ENCODE measurements around the gene MGAT3.

Gene MGAT3

DNA sequence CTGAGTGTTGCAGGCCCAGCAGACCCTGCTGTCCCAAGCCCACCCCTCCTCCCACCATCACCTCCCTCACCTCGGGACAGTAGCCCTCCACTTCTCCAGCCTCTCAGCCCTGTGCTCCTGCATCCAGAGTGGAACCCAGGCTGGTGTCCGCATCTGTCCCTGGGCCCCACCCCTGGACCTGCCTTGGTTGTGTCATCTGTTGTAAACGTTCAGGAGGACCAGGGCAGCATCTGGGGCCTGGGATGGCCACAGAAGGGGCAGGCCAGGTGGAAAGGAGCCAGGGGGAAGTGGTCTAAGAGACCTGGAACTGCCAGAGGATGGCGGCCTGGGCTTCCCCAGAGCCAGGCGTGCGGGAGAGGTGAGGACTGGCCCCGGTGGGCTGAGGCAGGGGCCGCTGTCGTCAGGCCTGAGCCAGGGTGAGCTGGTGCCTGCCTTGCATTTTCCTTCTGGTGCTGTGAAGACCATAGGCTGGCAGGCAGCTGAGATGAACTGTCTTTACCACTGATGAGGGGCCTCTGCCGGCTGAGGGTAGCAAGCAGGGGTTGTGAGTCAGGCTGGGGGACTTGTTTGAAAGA lies 26.1 kb upstream of the MGAT3 start:
- H3K36me3 ChIP-seq (ENCODE audit: control insufficient read depth, insufficient read depth, low read length) = peaks cover 27% of the 10 kb centered on the region
- H3K27me3 ChIP-seq (ENCODE audit: control insufficient read depth, insufficient read depth, low read length) = no peaks in the 10 kb centered on the region
- no peak overlapping the region for H3K9ac ChIP-seq (ENCODE audit: low read length)
- peak overlapping the region; percentile 90 for H3K27ac ChIP-seq (ENCODE audit: low read depth, low read length)
- no peak overlapping the region for H3K4me3 ChIP-seq (ENCODE audit: low read length)
- H3K4me1 ChIP-seq (ENCODE audit: control insufficient read depth, insufficient read depth, low read length) = peaks cover 14% of the 10 kb centered on the region

DNA sequence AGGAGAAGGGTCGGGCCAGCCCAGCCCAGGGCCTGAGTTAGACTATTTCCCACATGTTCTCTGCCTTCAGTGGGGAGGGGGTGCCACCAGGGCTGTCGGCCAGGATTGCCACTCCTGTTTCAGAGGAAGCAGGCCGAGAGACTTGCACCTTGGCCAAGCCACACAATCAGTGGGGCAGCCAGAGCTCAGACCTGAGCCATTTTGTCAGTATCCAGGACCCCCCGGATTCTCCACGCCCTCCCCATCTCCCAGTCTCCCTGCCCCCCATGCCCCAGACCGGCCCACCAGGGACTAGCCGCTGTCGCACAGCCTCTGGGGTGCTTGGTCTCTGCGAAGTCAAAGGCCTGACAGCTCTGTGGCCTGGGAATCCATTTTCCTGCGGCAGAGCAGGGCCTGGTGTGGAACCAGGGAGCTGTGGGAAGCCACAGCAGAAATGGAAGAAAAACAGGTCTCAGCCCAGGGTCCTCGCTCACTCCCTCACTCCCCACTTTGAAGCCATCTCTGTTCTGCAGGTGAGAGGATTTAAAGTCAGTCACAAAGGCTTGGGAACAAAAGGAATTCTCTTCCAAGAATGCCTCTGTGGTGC lies 25.5 kb upstream of the MGAT3 start:
- peaks cover 27% of the 10 kb centered on the region for H3K36me3 ChIP-seq (ENCODE audit: control insufficient read depth, insufficient read depth, low read length)
- H3K4me3 ChIP-seq (ENCODE audit: low read length) = no peak overlapping the region
- no peak overlapping the region for H3K9ac ChIP-seq (ENCODE audit: low read length)
- H3K27me3 ChIP-seq (ENCODE audit: control insufficient read depth, insufficient read depth, low read length) = no peaks in the 10 kb centered on the region
- H3K27ac ChIP-seq (ENCODE audit: low read depth, low read length) = peak overlapping the region; percentile 90
- H3K4me1 ChIP-seq (ENCODE audit: control insufficient read depth, insufficient read depth, low read length) = peaks cover 14% of the 10 kb centered on the region

DNA sequence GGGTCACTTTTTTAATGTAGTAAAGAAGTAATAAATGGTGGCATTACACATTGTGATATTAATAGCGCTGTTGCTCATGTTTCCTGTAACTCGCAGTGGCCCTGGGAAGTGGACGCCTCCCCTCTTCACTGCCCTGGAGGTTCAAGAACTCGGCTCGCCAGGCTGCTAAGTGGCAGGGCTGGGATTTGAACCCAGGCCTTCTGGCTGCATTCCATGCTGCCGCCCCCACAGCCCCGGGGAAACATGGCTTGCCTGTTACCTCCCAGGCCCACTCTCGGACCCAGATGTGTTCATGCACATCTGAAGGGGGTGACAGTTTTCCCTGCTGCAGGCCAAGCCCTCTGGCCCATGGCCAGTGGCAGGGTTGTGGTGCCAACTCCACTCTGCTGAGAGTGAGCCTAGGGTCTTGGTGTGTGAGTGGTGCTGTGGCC lies 25.0 kb upstream of the MGAT3 start:
- no peak overlapping the region for H3K9ac ChIP-seq (ENCODE audit: low read length)
- peak overlapping the region; percentile 90 for H3K27ac ChIP-seq (ENCODE audit: low read depth, low read length)
- peaks cover 23% of the 10 kb centered on the region for H3K36me3 ChIP-seq (ENCODE audit: control insufficient read depth, insufficient read depth, low read length)

DNA sequence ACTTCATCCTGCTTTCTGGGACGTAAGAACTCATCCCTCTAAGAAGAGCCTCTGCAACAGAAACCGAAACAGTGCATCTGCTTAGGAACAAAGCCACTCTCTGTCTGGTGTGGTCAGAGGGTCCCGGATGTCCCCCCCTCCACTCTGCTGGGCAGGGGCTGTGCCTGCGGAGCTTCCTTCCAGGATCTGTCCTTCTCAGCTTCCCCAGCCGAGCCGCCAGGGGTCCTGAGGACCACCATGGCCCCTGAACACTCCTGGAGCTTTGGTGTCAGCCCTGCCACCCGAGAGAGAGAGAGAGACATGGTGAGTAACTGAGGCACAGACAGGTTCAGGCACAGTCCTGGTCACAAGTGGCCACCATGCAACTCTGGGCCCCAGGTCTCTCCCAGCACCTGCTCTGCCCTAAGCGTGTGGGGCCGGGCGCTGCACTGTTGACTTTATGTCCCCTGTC lies 24.4 kb upstream of the MGAT3 start:
- Histone ChIP-seq H3K27me3 (ENCODE audit: control insufficient read depth, insufficient read depth, low read length) (no peaks in the 10 kb centered on the region), H3K27ac (ENCODE audit: low read depth, low read length) (peak overlapping the region; percentile 90), H3K9ac (ENCODE audit: low read length) (no peak overlapping the region), H3K4me3 (ENCODE audit: low read length) (no peak overlapping the region), H3K36me3 (ENCODE audit: control insufficient read depth, insufficient read depth, low read length) (peaks cover 17% of the 10 kb centered on the region), H3K4me1 (ENCODE audit: control insufficient read depth, insufficient read depth, low read length) (peaks cover 15% of the 10 kb centered on the region)

More for the DNA sequence above, 25.0 kb upstream of the MGAT3 start:
- H3K4me1 ChIP-seq (ENCODE audit: control insufficient read depth, insufficient read depth, low read length) = peaks cover 14% of the 10 kb centered on the region
- H3K4me3 ChIP-seq (ENCODE audit: low read length) = no peak overlapping the region
- no peaks in the 10 kb centered on the region for H3K27me3 ChIP-seq (ENCODE audit: control insufficient read depth, insufficient read depth, low read length)

DNA sequence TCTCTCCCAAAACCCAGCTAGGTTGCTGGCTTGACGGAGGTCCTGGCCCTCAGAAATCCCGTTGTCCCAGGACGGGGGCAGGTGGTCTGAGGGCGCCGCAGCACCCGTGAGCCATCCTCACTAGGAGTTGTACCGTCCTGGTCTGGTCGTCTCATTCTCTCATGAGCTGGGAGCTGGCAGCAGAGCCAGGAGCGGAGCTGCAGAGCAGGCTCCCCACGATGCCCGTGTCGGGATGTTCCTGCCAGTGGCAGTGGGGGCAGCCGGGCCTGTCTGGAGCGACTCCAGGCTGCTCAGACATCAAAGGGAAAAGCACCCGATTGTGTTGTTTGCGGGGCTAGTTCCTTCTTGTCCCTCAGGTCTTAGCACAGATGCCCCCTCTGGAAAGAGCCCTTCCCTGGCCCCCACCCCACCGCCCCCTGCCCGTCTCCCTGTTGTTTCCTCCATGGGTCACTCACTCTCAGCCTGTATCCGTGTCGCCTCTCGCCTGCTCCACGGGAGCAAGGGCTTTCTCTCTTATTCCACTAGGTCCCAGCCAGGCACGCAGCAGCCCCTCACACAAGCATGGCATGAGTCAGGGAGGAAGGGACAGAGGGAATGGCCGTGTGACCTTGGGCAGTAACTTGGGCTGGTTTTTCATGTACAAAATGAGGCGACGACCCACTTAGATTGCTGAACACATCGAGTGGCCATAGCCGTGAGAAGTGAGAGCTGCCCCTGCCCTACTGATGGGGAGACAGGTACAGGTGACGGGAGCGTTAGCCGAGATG lies 23.2 kb upstream of the MGAT3 start:
- Histone ChIP-seq H3K9ac (ENCODE audit: low read length) (peak overlapping the region; percentile 21), H3K4me3 (ENCODE audit: low read length) (no peak overlapping the region), H3K27me3 (ENCODE audit: control insufficient read depth, insufficient read depth, low read length) (no peaks in the 10 kb centered on the region), H3K36me3 (ENCODE audit: control insufficient read depth, insufficient read depth, low read length) (peaks cover 14% of the 10 kb centered on the region), H3K27ac (ENCODE audit: low read depth, low read length) (peak overlapping the region; percentile 14), H3K4me1 (ENCODE audit: control insufficient read depth, insufficient read depth, low read length) (peaks cover 18% of the 10 kb centered on the region)

DNA sequence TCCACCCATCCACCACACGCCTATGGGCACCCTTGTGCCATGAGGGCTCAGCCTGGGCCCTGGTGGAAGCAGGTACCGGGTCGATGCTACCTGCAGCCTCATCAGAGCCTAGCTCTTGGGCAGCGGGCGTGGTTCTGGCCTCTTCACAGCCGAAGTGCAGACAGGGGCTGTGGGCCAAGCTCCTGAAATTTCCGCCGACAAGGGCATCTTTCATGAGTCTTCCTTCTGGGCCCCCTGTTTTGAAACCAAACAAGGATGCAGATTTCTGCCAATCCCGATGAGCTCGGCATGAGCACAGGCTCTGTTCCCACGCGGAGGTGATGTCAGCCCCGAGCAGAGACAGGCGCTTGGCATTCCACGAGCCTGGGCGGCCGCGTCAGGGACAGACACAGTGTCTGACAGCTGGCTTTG lies 22.6 kb upstream of the MGAT3 start:
- Histone ChIP-seq H3K9ac (ENCODE audit: low read length) (peak overlapping the region; percentile 21), H3K4me3 (ENCODE audit: low read length) (no peak overlapping the region), H3K27ac (ENCODE audit: low read depth, low read length) (peak overlapping the region; percentile 14), H3K36me3 (ENCODE audit: control insufficient read depth, insufficient read depth, low read length) (peaks cover 14% of the 10 kb centered on the region), H3K4me1 (ENCODE audit: control insufficient read depth, insufficient read depth, low read length) (peaks cover 18% of the 10 kb centered on the region), H3K27me3 (ENCODE audit: control insufficient read depth, insufficient read depth, low read length) (no peaks in the 10 kb centered on the region)

DNA sequence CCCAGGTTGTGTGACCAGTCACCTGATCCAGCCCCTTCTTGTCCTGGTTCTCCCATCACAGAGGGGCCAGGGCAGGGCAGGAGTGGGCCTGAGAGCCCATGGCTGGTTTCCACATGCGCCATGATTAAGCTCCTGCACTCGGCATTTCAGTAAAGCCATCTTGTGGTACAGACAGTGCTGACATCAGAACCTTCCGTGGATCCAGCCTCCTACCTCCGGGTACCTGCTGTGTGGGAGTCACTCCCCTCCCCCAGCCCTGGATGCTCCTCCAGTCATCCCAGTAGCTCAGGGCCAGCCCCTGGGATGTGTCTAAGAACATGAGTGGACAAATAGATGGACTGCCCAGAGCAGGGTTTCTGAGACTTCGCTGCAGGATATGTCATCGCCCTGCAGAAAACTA lies 22.1 kb upstream of the MGAT3 start:
- H3K4me1 ChIP-seq (ENCODE audit: control insufficient read depth, insufficient read depth, low read length) = peaks cover 18% of the 10 kb centered on the region
- no peaks in the 10 kb centered on the region for H3K27me3 ChIP-seq (ENCODE audit: control insufficient read depth, insufficient read depth, low read length)
- H3K4me3 ChIP-seq (ENCODE audit: low read length) = no peak overlapping the region
- no peak overlapping the region for H3K9ac ChIP-seq (ENCODE audit: low read length)
- peaks cover 14% of the 10 kb centered on the region for H3K36me3 ChIP-seq (ENCODE audit: control insufficient read depth, insufficient read depth, low read length)
- no peak overlapping the region for H3K27ac ChIP-seq (ENCODE audit: low read depth, low read length)

DNA sequence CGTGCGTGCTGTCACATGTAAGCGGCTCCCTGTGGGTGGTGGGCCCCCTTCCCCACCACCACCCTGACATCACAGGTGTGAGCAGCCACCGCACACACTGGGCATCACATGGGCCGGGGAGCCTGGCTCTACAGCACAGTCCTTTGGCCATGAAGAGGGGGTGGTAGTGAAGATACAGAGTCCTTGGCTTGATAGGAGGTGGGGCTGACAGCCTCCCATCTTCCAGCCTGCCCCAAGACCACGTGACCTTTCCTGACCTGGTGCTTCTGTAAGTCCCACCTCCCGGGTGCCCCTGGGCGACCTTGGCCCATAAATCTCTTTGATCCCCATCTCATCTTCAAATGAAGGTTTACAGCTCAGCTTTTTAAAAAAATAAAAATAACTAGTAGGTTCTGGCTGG lies 21.2 kb upstream of the MGAT3 start:
- H3K27ac ChIP-seq (ENCODE audit: low read depth, low read length) = no peak overlapping the region
- H3K4me3 ChIP-seq (ENCODE audit: low read length) = no peak overlapping the region
- H3K36me3 ChIP-seq (ENCODE audit: control insufficient read depth, insufficient read depth, low read length) = peaks cover 7% of the 10 kb centered on the region
- H3K27me3 ChIP-seq (ENCODE audit: control insufficient read depth, insufficient read depth, low read length) = no peaks in the 10 kb centered on the region
- no peak overlapping the region for H3K9ac ChIP-seq (ENCODE audit: low read length)
- H3K4me1 ChIP-seq (ENCODE audit: control insufficient read depth, insufficient read depth, low read length) = peaks cover 18% of the 10 kb centered on the region

DNA sequence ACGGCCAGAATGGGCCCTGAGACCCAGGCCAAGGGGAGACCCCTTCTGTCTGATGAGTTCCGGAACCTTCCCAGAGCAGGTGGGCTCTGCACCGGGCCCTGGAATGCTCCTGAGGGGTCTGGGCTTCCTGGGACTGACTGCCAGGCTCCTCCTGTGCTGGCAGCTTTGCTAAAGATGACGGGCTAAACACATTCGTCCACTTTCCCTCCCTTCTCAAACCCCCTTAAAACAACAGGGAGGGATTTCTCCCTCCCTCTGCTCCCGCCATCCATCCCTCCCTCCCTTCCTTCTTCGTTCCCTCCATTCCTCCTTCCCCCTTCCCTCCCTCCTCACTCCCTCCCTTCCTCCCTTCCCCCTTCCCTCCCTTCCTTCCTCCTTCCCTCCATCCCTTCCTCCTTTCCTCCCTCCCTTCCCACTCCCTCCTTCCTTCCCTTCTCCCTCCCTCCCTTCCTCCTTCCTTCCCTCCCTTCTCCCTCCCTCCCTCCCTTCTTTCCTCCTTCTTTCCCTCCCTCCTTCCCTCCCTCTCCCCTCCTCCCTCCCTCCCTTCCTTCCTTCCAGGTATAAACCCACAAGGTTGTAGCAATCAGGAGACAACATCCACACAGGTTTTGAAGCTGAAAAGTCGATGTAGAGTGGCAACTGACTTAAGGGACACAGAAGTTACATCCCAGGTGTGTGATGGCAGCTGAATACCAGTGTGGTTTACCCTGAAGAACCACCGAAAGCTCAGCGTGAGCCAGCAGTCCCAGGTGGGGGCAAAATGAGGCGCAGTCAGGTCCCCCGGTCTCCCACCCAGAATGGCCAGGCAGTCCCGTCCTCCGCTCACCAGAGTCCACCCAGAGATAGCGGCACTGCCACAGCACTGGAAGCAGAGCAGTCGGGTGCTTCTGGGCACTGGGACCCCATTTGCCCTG lies 18.8 kb upstream of the MGAT3 start:
- Histone ChIP-seq H3K4me1 (ENCODE audit: control insufficient read depth, insufficient read depth, low read length) (peaks cover 4% of the 10 kb centered on the region), H3K4me3 (ENCODE audit: low read length) (peak overlapping the region; percentile 14), H3K36me3 (ENCODE audit: control insufficient read depth, insufficient read depth, low read length) (peaks cover 2% of the 10 kb centered on the region), H3K27ac (ENCODE audit: low read depth, low read length) (no peak overlapping the region), H3K27me3 (ENCODE audit: control insufficient read depth, insufficient read depth, low read length) (no peaks in the 10 kb centered on the region), H3K9ac (ENCODE audit: low read length) (no peak overlapping the region)

DNA sequence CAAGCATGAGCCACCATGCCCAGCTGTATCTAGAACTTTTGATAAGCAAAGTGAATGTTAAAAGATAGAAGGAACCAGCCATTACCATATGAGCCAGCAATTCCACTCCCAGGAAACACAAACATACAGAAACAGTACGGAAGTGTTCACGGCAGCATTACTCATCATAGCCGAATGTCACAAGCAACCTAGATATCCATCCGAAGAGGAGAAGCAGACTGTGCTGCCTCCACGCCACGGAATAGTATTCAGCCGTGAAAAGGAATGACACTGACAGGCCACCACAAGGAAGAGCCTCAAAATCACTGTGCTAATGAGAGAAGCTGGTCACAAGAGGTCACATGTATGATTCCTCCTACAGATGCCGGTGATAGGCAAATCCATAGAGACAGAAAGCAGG lies 17.6 kb upstream of the MGAT3 start:
- no peak overlapping the region for H3K9ac ChIP-seq (ENCODE audit: low read length)
- peaks cover 4% of the 10 kb centered on the region for H3K4me1 ChIP-seq (ENCODE audit: control insufficient read depth, insufficient read depth, low read length)
- H3K27me3 ChIP-seq (ENCODE audit: control insufficient read depth, insufficient read depth, low read length) = no peaks in the 10 kb centered on the region
- H3K4me3 ChIP-seq (ENCODE audit: low read length) = no peak overlapping the region
- no peak overlapping the region for H3K27ac ChIP-seq (ENCODE audit: low read depth, low read length)
- H3K36me3 ChIP-seq (ENCODE audit: control insufficient read depth, insufficient read depth, low read length) = no peaks in the 10 kb centered on the region

DNA sequence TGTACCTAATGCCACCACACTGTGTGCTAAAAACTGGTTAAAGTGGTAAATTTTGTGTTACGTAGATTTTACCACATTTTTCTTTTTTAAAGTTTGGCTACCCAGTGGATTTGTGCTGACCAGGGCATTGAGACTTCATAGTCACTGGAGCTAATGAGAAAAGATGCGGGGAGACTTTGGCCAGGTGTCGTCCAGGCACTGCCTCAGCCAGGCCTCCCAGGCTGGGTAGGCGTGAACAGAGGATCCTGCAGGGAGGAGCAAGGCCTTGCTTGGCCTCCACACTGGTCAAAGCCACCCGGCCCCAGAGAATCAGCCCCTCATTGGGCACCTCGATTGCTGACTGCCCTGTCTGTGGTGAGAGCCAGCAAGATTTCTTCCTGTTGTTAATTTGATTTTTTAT lies 13.4 kb upstream of the MGAT3 start:
- H3K4me3 ChIP-seq (ENCODE audit: low read length) = no peak overlapping the region
- no peak overlapping the region for H3K9ac ChIP-seq (ENCODE audit: low read length)
- no peaks in the 10 kb centered on the region for H3K4me1 ChIP-seq (ENCODE audit: control insufficient read depth, insufficient read depth, low read length)
- H3K27ac ChIP-seq (ENCODE audit: low read depth, low read length) = no peak overlapping the region
- H3K36me3 ChIP-seq (ENCODE audit: control insufficient read depth, insufficient read depth, low read length) = no peaks in the 10 kb centered on the region
- no peaks in the 10 kb centered on the region for H3K27me3 ChIP-seq (ENCODE audit: control insufficient read depth, insufficient read depth, low read length)

DNA sequence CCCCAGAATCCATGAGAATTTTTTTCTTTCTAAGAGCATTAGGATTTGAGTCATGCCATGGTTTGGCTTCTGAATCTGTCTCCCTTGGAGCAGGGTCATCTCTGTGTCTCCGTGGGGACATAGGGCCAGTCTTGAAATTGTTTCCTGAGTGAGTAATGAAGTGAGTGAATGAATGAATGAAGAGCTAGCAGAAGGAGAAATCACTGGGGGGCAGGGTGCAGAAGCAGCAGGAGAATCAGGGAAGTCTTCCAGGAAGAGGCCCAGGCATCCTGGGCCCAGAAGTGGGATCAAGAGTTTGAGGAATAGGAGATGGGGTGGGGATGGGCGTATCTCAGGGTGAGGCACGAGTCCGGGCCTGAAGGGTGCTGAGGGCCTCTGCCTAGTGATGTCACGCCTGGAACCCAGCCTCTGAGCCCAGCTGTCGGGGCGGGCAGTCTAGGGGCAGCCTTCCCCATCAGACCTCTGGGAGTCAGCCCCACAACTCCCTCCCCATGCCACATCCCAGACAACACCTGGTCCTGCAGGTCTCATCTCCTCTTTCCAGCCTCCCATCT lies 12.5 kb upstream of the MGAT3 start:
- H3K4me3 ChIP-seq (ENCODE audit: low read length) = no peak overlapping the region
- H3K27ac ChIP-seq (ENCODE audit: low read depth, low read length) = no peak overlapping the region
- no peaks in the 10 kb centered on the region for H3K4me1 ChIP-seq (ENCODE audit: control insufficient read depth, insufficient read depth, low read length)
- no peaks in the 10 kb centered on the region for H3K36me3 ChIP-seq (ENCODE audit: control insufficient read depth, insufficient read depth, low read length)
- no peaks in the 10 kb centered on the region for H3K27me3 ChIP-seq (ENCODE audit: control insufficient read depth, insufficient read depth, low read length)
- H3K9ac ChIP-seq (ENCODE audit: low read length) = no peak overlapping the region
